ENCODE data around the gene SEMA3E.
A peak's percentile ranks its signal among the peaks of the same experiment; 100 is the strongest.

GRCh38 chr7:83655951-83656556 is 7.1 kb upstream of the SEMA3E start:
- TF ChIP-seq CTCF (IDR thresholded peaks at IDR 0.05) (peak in 5 of 7 experiments; percentile 63 to 75 (median 67)), POLR2A (IDR thresholded peaks at IDR 0.05) (no peak), POLR2AphosphoS5 (IDR thresholded peaks at IDR 0.05) (no peak)
